Activated CD4-positive, alpha-beta T cell treated with anti-CD3 and anti-CD28 coated beads, Interleukin-2, amount 10 ng/mL, durations not matched to agents 7 days and 5 days (primary cell): ENCODE measurements around the gene ANK2. TPM values are rescaled to one million over a fixed set of nuclear protein-coding genes. Genes with fewer than 3 reads are reported as not detected.

Source experiments
- CTCF ChIA-PET: fragments of 350-600 bp; sonication (Branson Sonifier 250); formaldehyde crosslinking; loops from one replicate; lab custom pipeline; 2021; ENCODE audit warnings: antibody characterized with exemption; lab: Charles Lee
- POLR2A ChIA-PET: fragments of 350-600 bp; sonication (Branson Sonifier 250); formaldehyde crosslinking; loops from one replicate; lab custom pipeline; 2021; ENCODE audit warnings: antibody characterized with exemption; lab: Charles Lee
- DNase-seq: peaks from one replicate; pipeline ENCODE4 v3.0.0-alpha.2; 2020
- H3K27ac Mint-ChIP-seq: one replicate; pipeline ENCODE4 v1.8.0; 2021; ENCODE audit warnings: mild to moderate bottlenecking, moderate library complexity, mixed read lengths
- H3K27me3 Mint-ChIP-seq: one replicate; pipeline ENCODE4 v1.8.0; 2021; ENCODE audit warnings: mixed read lengths
- H3K36me3 Mint-ChIP-seq: one replicate; pipeline ENCODE4 v1.8.0; 2021; ENCODE audit warnings: low read depth, mixed read lengths
- H3K4me1 Mint-ChIP-seq: one replicate; pipeline ENCODE4 v1.8.0; 2021; ENCODE audit warnings: mixed read lengths
- H3K4me3 Mint-ChIP-seq: one replicate; pipeline ENCODE4 v1.8.0; 2021; ENCODE audit warnings: mild to moderate bottlenecking, moderate library complexity, mixed read lengths
- H3K9me3 Mint-ChIP-seq: one replicate; pipeline ENCODE4 v1.8.0; 2021; ENCODE audit warnings: mixed read lengths
- total RNA-seq, 2 experiments: library from RNA; stranded (reverse); gene quantifications; one replicate each; pipeline ENCODE4 v1.2.3, GENCODE V29; 2021

ANK2 gene
- total RNA-seq, 2 experiments from 2014 or later, result 0.42 to 0.67 TPM

DNA sequence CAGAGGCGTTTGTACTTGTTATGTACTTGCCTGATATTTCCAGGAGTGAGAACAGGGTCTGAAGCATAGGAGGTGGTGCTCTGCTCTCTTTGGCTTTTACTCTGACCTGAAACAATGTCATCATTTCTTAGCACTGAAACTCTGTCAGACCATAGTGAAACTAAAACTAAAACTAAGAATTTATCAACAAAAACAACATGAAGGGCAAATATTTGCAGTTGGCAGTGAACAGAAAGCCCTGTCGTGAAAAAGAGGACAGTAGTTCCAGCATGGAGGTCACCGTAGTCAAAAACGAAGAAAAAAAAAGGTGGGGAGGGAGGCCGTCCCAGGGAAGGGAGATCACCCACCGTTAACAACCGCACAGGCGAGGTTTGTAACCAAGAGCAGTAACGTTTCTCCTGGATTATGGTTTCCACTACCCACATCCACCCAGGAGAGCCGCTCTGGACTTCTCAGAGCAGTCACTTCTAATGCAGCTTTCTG, 97.5 kb downstream of the ANK2 start:
- no peaks in the 10 kb centered on the region for H3K36me3 Mint-ChIP-seq
- POLR2A ChIA-PET, result no interaction called here
- peaks cover 13% of the 10 kb centered on the region for H3K4me1 Mint-ChIP-seq
- peaks cover 5% of the 10 kb centered on the region for H3K27me3 Mint-ChIP-seq
- H3K4me3 Mint-ChIP-seq, result peak overlapping the region; percentile 53
- CTCF ChIA-PET, result no interaction called here
- H3K27ac Mint-ChIP-seq, result peak overlapping the region; percentile 86
- H3K9me3 Mint-ChIP-seq, result no peaks in the 10 kb centered on the region
- no peak for DNase-seq

DNA sequence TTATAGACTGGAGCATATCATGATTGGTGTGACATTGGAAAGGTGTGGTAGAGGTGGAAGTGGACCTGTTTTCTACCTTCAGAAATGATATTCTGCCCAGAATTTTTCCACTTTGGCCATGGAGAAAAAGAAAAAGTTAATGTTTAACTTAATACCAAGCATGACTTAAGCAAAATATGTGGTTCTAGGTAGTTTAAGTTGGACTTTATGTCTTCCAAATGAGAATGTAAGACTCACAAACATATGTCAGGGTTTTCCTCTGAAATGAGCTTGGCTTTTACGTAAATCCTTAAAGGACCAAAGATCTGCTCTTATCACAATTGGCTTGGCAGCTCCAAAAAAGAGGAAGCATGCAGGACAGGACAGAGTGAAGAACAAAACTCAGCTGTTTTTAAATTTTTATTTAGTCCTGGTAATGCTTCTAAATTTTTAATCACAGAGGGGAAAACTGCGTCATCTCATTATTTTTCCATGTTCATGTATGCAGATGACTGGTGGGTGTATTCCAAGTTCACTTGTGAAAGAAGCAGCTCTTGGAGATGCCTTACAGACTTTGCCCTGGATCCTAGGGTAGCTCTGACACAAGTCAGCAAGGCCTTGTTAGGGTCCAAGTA, 98.2 kb downstream of the ANK2 start:
- Mint-ChIP-seq H3K36me3 (no peaks in the 10 kb centered on the region), H3K4me3 (no peak overlapping the region), H3K27me3 (peaks cover 6% of the 10 kb centered on the region), H3K27ac (no peak overlapping the region), H3K4me1 (peaks cover 13% of the 10 kb centered on the region), H3K9me3 (no peaks in the 10 kb centered on the region)
- POLR2A ChIA-PET, result no interaction called here
- no peak for DNase-seq
- CTCF ChIA-PET, result no interaction called here

DNA sequence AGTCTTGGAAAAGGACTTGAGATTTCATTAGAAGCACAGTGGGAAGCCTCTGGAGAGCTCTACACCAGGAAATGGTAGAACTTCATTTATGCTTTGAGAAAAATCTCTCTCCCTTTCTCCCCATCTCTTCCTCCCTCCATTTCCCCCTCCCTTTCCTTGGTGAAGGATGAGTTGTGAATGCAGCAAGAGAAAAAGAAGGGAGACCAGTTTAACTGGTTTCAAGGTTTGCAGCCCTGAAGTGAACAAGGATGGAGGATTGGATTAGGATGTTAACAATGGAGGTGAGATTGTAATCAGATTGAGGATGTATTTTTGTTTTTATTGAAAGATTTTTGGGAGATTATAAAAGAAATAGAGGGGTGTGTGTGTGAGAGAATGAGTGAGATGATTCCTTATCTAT, 99.5 kb downstream of the ANK2 start:
- peaks cover 1% of the 10 kb centered on the region for H3K27me3 Mint-ChIP-seq
- no peak overlapping the region for H3K4me3 Mint-ChIP-seq
- H3K4me1 Mint-ChIP-seq, result peaks cover 13% of the 10 kb centered on the region
- H3K9me3 Mint-ChIP-seq, result no peaks in the 10 kb centered on the region
- ChIA-PET CTCF (no interaction called here), POLR2A (no interaction called here)
- H3K27ac Mint-ChIP-seq, result no peak overlapping the region
- DNase-seq, result no peak
- no peaks in the 10 kb centered on the region for H3K36me3 Mint-ChIP-seq

DNA sequence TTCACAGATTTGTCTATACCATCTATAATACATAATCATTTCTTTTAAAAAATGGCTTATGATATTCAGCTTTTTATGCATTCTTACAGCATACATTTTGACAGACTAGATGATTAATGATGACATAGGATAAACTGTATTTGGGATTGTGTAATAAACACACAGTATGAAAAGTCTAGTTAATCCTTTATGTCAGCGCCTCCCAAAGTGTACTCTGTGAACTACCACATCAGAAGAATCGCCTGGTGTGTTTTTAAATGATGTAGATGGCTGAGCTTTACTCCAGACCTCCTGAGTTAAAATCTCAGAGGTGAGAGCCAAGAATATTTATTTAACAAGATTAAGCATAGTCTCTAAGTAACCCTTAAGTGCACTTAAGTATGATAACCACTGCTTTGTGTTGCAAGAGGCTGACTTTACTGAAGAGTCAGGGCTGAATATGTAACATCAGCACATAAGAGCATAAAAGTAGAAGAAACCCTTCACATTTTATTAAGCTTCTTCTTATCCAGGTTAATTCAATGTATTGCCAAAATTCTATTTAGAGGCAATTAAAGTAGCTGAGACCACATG, 104.2 kb downstream of the ANK2 start:
- DNase-seq, result no peak
- Mint-ChIP-seq H3K27ac (no peak overlapping the region), H3K27me3 (peaks cover 1% of the 10 kb centered on the region), H3K4me3 (no peak overlapping the region), H3K9me3 (no peaks in the 10 kb centered on the region), H3K4me1 (no peaks in the 10 kb centered on the region), H3K36me3 (no peaks in the 10 kb centered on the region)
- ChIA-PET CTCF (no interaction called here), POLR2A (no interaction called here)

DNA sequence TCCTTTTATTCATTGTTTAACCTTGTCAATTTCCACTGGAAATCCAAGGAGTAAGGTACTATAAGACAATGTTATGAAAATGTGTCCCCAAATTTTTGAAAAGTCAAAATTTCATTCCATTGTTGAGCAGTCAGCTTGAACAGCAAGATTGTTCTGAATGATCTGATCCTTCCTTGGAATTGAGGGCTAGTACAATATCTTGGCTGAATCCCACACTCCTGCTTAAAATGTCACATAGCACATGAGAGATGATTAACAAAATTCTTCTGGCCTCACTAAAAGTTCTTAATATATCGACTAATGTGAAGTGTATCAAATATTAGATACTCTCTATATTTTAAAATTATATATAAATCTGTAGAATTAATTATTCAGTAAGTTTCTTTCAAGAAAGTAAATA, 104.8 kb downstream of the ANK2 start:
- no peaks in the 10 kb centered on the region for H3K9me3 Mint-ChIP-seq
- DNase-seq, result no peak
- CTCF ChIA-PET, result no interaction called here
- H3K27ac Mint-ChIP-seq, result no peak overlapping the region
- H3K36me3 Mint-ChIP-seq, result no peaks in the 10 kb centered on the region
- H3K4me1 Mint-ChIP-seq, result no peaks in the 10 kb centered on the region
- H3K27me3 Mint-ChIP-seq, result peaks cover 1% of the 10 kb centered on the region
- POLR2A ChIA-PET, result no interaction called here
- no peak overlapping the region for H3K4me3 Mint-ChIP-seq

DNA sequence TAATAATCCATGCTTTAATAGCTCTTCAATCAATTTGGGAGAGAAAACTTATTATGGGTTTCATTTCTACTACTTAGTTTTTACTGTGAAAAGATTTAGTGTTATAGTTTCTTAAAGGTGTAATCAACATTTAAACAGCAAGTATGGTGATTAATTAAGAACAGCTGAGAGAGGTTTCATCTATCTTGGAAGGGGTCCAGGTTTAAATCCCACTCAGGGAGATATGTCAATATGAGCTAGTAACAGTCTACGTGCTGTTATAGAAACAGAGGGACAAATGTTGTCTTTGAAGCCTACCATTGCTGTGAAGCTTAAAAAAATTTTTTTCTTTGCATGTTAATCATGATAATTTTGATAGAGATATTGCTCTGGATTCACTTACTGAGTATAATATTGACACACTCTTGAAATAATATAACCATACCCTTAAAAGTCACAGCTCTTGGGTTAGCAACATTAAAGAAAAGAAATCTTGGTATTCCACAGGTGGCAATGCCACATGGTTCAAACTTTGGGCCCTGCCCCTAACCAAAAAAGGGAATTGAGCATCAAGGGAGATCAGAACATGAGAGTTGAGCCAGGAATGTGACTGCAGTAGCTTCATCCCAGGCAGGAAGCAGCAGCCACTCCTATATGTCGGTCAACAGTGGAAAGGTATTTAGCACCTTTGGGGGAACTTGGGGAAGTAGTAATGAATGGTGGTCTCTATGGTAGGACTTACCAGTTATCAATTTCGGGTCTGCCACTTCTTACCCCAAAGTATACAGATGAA, 107.8 kb downstream of the ANK2 start:
- H3K27me3 Mint-ChIP-seq, result no peaks in the 10 kb centered on the region
- ChIA-PET CTCF (no interaction called here), POLR2A (no interaction called here)
- H3K4me3 Mint-ChIP-seq, result no peak overlapping the region
- no peaks in the 10 kb centered on the region for H3K36me3 Mint-ChIP-seq
- H3K27ac Mint-ChIP-seq, result no peak overlapping the region
- H3K9me3 Mint-ChIP-seq, result no peaks in the 10 kb centered on the region
- no peak for DNase-seq
- H3K4me1 Mint-ChIP-seq, result no peaks in the 10 kb centered on the region

DNA sequence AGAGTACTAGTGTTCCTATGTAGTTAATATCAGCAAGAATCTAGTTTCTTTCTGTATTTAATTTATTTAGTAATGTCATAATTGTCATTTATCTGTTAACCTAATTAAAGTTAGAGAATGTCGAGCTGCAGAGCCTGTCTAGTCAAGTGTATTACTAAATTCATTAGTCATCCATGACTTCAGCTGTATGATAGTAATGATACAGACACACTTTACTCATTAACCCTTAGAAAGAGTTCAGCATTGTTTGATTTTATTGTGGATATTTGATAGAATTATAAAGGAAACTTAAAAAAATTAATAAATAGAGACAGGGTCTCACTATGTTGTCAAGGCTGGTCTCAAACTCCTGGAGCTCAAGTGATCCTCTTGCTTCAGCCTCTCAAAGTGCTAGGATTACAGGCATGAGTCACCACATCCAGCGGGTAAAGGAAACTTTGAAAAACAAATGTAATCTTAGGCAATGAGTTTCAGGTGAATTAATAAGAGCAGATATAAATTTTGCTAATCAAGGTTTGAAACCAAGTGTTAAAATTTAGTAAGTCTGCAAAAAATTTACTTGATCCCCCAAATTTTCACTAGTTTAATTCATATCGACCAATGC, 110.6 kb downstream of the ANK2 start:
- Mint-ChIP-seq H3K27ac (no peak overlapping the region), H3K9me3 (no peaks in the 10 kb centered on the region), H3K4me1 (no peaks in the 10 kb centered on the region), H3K36me3 (no peaks in the 10 kb centered on the region), H3K4me3 (no peak overlapping the region), H3K27me3 (no peaks in the 10 kb centered on the region)
- CTCF ChIA-PET, result no interaction called here
- no peak for DNase-seq
- POLR2A ChIA-PET, result no interaction called here

DNA sequence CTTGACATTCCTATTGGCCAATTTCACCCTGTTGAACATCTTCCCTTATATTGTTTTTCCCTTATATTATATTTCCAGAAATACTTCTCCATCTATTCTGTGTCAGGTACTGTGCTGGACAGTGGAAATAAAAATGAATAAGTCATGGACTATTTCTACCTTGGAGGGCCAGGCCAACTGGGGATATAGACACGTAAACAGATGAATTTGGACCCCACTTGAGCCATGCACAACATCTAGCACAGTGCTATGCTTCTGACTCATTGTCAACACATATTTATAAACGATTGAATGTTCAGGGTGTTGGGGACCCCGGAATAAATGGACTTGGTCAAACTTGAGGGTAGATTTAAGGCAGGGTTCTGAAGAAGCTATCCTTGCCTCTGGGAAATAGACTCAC, 111.1 kb downstream of the ANK2 start:
- no peaks in the 10 kb centered on the region for H3K27me3 Mint-ChIP-seq
- ChIA-PET CTCF (no interaction called here), POLR2A (no interaction called here)
- H3K4me3 Mint-ChIP-seq, result no peak overlapping the region
- no peak for DNase-seq
- no peaks in the 10 kb centered on the region for H3K36me3 Mint-ChIP-seq
- no peaks in the 10 kb centered on the region for H3K4me1 Mint-ChIP-seq
- no peak overlapping the region for H3K27ac Mint-ChIP-seq
- H3K9me3 Mint-ChIP-seq, result no peaks in the 10 kb centered on the region

DNA sequence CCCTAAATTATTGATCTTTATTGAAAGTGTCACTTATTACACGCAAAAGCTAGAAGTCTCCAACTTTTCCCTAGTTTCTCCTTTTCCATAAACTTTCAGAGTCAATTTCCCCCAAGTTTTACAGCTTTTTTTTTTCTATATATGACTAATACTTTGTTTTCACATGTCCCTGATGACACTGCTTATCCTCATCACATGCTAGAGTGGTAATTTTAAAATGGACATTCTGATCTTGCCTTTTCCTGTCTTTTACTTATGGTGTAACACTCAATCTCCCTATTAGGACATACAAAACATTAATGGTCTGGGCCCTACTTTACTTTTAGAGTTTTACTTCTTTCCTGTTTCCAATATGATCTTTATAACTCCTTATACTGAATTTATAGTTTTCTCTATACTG, 112.6 kb downstream of the ANK2 start:
- no peak overlapping the region for H3K27ac Mint-ChIP-seq
- no peak for DNase-seq
- ChIA-PET POLR2A (no interaction called here), CTCF (no interaction called here)
- no peak overlapping the region for H3K4me3 Mint-ChIP-seq
- no peaks in the 10 kb centered on the region for H3K4me1 Mint-ChIP-seq
- no peaks in the 10 kb centered on the region for H3K9me3 Mint-ChIP-seq
- no peaks in the 10 kb centered on the region for H3K36me3 Mint-ChIP-seq
- no peaks in the 10 kb centered on the region for H3K27me3 Mint-ChIP-seq

DNA sequence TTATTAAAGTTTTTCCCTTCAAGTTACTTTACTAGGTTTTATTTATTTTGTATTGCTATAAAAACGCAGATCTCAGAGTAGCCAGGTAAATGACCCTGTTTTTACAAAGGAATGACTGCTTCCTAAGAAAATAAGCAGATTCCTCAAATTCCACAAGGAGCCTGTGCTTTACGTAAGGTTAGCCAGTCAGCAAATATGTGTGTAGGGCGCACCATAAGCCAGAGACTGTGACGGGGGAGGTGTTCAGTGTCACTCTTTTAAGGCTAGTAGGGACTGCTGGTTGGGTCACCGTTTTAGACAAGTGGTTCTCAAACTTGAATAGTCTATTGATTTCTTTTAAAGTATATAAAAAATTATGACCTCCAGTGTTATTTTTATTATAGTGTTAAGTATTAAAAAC, 119.9 kb downstream of the ANK2 start:
- ChIA-PET CTCF (no interaction called here), POLR2A (no interaction called here)
- no peak overlapping the region for H3K4me3 Mint-ChIP-seq
- no peak overlapping the region for H3K27ac Mint-ChIP-seq
- DNase-seq, result no peak
- no peaks in the 10 kb centered on the region for H3K4me1 Mint-ChIP-seq
- H3K36me3 Mint-ChIP-seq, result no peaks in the 10 kb centered on the region
- peaks cover 3% of the 10 kb centered on the region for H3K27me3 Mint-ChIP-seq
- no peaks in the 10 kb centered on the region for H3K9me3 Mint-ChIP-seq

DNA sequence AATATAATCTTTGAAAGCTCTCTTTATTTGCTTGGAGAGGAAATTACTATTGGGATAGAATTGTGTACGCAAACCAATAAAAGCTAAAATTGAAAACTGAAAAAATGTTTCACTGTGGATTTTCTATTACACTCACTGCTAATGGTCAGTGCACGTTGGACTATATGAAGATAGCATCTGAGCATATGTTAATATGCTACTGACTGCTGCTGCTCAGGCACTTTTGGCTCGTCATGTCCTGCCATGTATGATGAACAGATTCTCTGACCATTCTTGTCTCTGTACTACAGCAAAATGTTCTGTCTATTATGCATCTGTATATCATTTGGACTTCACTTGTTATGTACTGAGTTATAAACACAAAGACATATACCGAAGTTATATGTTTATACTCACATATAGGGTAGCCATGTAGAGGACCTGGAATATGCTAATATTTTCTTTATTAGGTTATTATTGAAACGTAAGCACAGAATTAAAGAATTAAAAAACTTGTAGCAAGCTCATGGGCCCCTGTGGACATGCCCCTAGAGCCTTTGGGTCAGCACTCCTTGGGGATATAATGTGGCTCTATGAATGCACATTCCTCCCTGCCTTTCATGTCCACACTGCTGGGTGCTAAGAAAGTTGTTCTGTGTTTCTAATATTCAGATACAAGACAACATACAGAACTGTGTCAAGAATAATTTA, 120.8 kb downstream of the ANK2 start:
- H3K36me3 Mint-ChIP-seq, result no peaks in the 10 kb centered on the region
- no peak for DNase-seq
- no peak overlapping the region for H3K4me3 Mint-ChIP-seq
- H3K9me3 Mint-ChIP-seq, result no peaks in the 10 kb centered on the region
- ChIA-PET CTCF (no interaction called here), POLR2A (no interaction called here)
- no peaks in the 10 kb centered on the region for H3K4me1 Mint-ChIP-seq
- peaks cover 3% of the 10 kb centered on the region for H3K27me3 Mint-ChIP-seq
- H3K27ac Mint-ChIP-seq, result no peak overlapping the region

DNA sequence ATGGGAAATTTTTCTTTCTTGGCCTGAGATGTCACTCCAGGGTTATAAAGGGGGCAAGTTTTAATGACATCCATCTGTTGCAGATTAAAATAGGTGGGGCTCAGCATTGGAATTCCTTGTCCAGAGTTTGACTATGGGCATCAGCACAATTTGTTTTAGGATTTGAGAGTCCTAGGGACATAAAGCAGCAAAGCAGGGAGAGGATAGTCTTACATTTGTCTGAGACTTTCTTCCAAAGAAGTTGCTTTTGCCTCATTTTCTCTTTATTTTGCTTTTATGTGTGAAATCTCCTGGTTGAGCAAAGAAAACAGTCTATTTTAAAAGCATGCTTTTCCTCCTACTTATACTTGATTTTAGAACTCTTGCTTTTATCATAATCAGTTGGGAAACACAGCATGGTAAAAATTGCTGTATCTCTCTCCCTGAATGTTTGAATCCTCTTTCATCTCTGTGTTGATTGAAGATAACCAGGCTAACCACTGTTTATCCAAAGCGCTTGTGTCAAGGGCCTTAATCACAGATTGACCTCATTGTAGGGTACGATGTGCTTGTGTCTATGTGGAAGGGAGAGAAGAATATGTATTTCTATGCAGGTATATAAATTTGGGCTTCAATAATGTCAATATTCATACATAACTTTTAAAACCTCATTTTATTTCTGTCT, 121.5 kb downstream of the ANK2 start:
- H3K4me3 Mint-ChIP-seq, result no peak overlapping the region
- CTCF ChIA-PET, result no interaction called here
- H3K36me3 Mint-ChIP-seq, result no peaks in the 10 kb centered on the region
- no peaks in the 10 kb centered on the region for H3K4me1 Mint-ChIP-seq
- no peak overlapping the region for H3K27ac Mint-ChIP-seq
- H3K9me3 Mint-ChIP-seq, result no peaks in the 10 kb centered on the region
- DNase-seq, result no peak
- H3K27me3 Mint-ChIP-seq, result peaks cover 3% of the 10 kb centered on the region
- POLR2A ChIA-PET, result no interaction called here
